Liver (tissue), 3 donors: ENCODE results near the gene CSRP1.
"Not testable (repeated sequence)": the region's sequence is repeated elsewhere in the genome, so short reads cannot be mapped to it uniquely, and the experiment has no call there.

Experiments
- EGR1 ChIP-seq, 2 donors: IDR thresholded peaks; 2 replicates each; pipeline ENCODE4 v1.6.1; 2016 to 2018; ENCODE audit warnings: antibody characterized with exemption in 2 of 2, low read depth in 2 of 2
- GABPA ChIP-seq, 2 donors: IDR thresholded peaks in 1 of 2; conservative IDR thresholded peaks in 1 of 2; 2 replicates each; pipeline ENCODE4 v1.6.1; 2016; ENCODE audit warnings: antibody characterized with exemption in 2 of 2, mild to moderate bottlenecking in 1 of 2, moderate library complexity in 1 of 2
- RAD21 ChIP-seq, 2 donors: IDR thresholded peaks; 2 replicates each; pipeline ENCODE4 v1.6.1; 2016; ENCODE audit warnings: antibody characterized with exemption in 2 of 2, mild to moderate bottlenecking in 2 of 2
- RXRA ChIP-seq, 2 donors: IDR thresholded peaks; 2 replicates each; pipeline ENCODE4 v1.6.1; 2017 to 2018; ENCODE audit warnings: antibody characterized with exemption in 2 of 2, mild to moderate bottlenecking in 1 of 2
- TAF1 ChIP-seq: conservative IDR thresholded peaks from 2 replicates; pipeline ENCODE4 v1.6.1; 2016; ENCODE audit warnings: antibody characterized with exemption, mild to moderate bottlenecking
- YY1 ChIP-seq: IDR thresholded peaks from 2 replicates; pipeline ENCODE4 v1.6.1; 2016; ENCODE audit warnings: antibody characterized with exemption, mild to moderate bottlenecking
- TF ChIP-seq, protein P1 (sequence below): fragments of 150-350 bp; IDR thresholded peaks from 2 replicates; pipeline ENCODE4 v1.5.1; 2017; ENCODE audit warnings: improper control_type of control experiment, low read depth, low read length; ENCODE audit not compliant: missing input control
- TF ChIP-seq, protein P2 (sequence below): IDR thresholded peaks from 2 replicates; pipeline ENCODE4 v1.6.1; 2016; ENCODE audit warnings: antibody characterized with exemption
- TF ChIP-seq, protein P3 (sequence below): IDR thresholded peaks from 2 replicates; pipeline ENCODE4 v1.6.1; 2016; ENCODE audit warnings: antibody characterized with exemption
- donor health status: healthy.
- donor health status: healthy.

DNA sequence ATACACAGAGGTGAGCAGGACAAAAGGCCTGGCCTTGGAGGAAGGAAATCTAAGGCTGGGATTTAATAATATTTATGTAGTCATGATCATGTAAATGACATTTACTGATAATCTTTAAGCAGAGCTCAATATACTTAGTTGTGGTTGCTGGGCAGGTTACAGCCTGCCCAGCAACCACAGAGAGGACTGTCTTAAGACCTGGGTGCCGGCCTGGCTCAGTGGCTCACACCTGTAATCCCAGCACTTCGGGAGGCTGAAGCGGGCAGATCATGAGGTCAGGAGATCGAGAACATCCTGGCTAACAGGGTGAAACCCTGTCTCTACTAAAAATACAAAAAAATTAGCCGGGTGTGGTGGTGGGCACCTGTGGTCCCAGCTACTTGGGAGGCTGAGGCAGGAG lies 42.6 kb upstream of the CSRP1 start:
- TF ChIP-seq, protein P1, sequence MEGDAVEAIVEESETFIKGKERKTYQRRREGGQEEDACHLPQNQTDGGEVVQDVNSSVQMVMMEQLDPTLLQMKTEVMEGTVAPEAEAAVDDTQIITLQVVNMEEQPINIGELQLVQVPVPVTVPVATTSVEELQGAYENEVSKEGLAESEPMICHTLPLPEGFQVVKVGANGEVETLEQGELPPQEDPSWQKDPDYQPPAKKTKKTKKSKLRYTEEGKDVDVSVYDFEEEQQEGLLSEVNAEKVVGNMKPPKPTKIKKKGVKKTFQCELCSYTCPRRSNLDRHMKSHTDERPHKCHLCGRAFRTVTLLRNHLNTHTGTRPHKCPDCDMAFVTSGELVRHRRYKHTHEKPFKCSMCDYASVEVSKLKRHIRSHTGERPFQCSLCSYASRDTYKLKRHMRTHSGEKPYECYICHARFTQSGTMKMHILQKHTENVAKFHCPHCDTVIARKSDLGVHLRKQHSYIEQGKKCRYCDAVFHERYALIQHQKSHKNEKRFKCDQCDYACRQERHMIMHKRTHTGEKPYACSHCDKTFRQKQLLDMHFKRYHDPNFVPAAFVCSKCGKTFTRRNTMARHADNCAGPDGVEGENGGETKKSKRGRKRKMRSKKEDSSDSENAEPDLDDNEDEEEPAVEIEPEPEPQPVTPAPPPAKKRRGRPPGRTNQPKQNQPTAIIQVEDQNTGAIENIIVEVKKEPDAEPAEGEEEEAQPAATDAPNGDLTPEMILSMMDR, result not testable (repeated sequence)
- not testable (repeated sequence) for TF ChIP-seq EGR1 (IDR thresholded peaks at IDR 0.05; ENCODE audit: low read depth in 2 of 2); GABPA (IDR thresholded peaks at IDR 0.05 in 1 of 2, conservative IDR thresholded peaks at IDR 0.05 in 1 of 2); RXRA (IDR thresholded peaks at IDR 0.05); TAF1; YY1; RAD21 (IDR thresholded peaks at IDR 0.05)
- TF ChIP-seq, protein P2, sequence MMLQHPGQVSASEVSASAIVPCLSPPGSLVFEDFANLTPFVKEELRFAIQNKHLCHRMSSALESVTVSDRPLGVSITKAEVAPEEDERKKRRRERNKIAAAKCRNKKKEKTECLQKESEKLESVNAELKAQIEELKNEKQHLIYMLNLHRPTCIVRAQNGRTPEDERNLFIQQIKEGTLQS, result not testable (repeated sequence)
- TF ChIP-seq, protein P3, sequence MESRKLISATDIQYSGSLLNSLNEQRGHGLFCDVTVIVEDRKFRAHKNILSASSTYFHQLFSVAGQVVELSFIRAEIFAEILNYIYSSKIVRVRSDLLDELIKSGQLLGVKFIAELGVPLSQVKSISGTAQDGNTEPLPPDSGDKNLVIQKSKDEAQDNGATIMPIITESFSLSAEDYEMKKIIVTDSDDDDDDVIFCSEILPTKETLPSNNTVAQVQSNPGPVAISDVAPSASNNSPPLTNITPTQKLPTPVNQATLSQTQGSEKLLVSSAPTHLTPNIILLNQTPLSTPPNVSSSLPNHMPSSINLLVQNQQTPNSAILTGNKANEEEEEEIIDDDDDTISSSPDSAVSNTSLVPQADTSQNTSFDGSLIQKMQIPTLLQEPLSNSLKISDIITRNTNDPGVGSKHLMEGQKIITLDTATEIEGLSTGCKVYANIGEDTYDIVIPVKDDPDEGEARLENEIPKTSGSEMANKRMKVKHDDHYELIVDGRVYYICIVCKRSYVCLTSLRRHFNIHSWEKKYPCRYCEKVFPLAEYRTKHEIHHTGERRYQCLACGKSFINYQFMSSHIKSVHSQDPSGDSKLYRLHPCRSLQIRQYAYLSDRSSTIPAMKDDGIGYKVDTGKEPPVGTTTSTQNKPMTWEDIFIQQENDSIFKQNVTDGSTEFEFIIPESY, result not testable (repeated sequence)
